Panc1 (cell line): ENCODE data around the gene OR13G1. TPM values are rescaled to one million over a fixed set of nuclear protein-coding genes. Genes with fewer than 3 reads are reported as not detected.

Source experiments
- ATAC-seq: fragments of 200-7000 bp; cut with Tn5 transposase; 2 replicates; pipeline ENCODE4 v1.9.1; 2020; ENCODE audit warnings: mild to moderate bottlenecking, moderate library complexity
- BruUV-seq: library from RNA; stranded (reverse); fragments of 400-500 nt; replicated peaks from 2 replicates; lab custom pipeline; 2021; lab: Mats Ljungman, UMichigan
- CTCF ChIA-PET: fragments of 300-600 bp; sonication (Branson Sonifier 250); formaldehyde crosslinking; loops from one replicate; lab custom pipeline; 2022; ENCODE audit warnings: antibody characterized with exemption; lab: Charles Lee
- POLR2A ChIA-PET: fragments of 300-600 bp; sonication (Branson Sonifier 250); formaldehyde crosslinking; loops from one replicate; lab custom pipeline; 2022; ENCODE audit warnings: antibody characterized with exemption; lab: Charles Lee
- DNase-seq: peaks from one replicate; pipeline ENCODE4 v3.0.0-alpha.2; 2010; ENCODE audit warnings: low read depth, low spot score
- H3K27ac ChIP-seq: 2 replicates; pipeline ENCODE4 v1.5.1; 2011; ENCODE audit warnings: mild to moderate bottlenecking, low read length, inconsistent platforms
- H3K27me3 ChIP-seq: fragments of 200-500 bp; sonication (Bioruptor generic); 2 replicates; pipeline ENCODE4 v1.6.0; 2014; ENCODE audit warnings: low read length, inconsistent platforms; ENCODE audit not compliant: control insufficient read depth, insufficient read depth
- H3K36me3 ChIP-seq: fragments of 200-500 bp; sonication (Bioruptor generic); 2 replicates; pipeline ENCODE4 v1.5.1; 2014; ENCODE audit warnings: inconsistent platforms, mild to moderate bottlenecking, low read length, moderate library complexity; ENCODE audit not compliant: control insufficient read depth, insufficient read depth
- H3K4me1 ChIP-seq: 2 replicates; pipeline ENCODE4 v1.5.1; 2011; ENCODE audit warnings: inconsistent platforms, mild to moderate bottlenecking, low read length, moderate library complexity; ENCODE audit not compliant: control insufficient read depth, insufficient read depth
- H3K4me3 ChIP-seq, 2 experiments: 2 replicates each; pipeline ENCODE4 v1.5.1; 2011 to 2012; ENCODE audit warnings: low read depth in 2 of 2, low read length in 2 of 2, mild to moderate bottlenecking in 2 of 2, inconsistent platforms in 1 of 2, moderate library complexity in 1 of 2
- H3K9me3 ChIP-seq: fragments of 200-500 bp; sonication (Bioruptor generic); 2 replicates; pipeline ENCODE4 v1.5.1; 2014; ENCODE audit warnings: low read depth, mild to moderate bottlenecking, inconsistent platforms, low read length, moderate library complexity; ENCODE audit not compliant: control insufficient read depth, insufficient read depth
- POLR2AphosphoS5 ChIP-seq: IDR thresholded peaks from 2 replicates; pipeline ENCODE4 v1.6.1; 2012; ENCODE audit warnings: mild to moderate bottlenecking, low read depth, low read length, moderate library complexity
- REST ChIP-seq, 2 experiments: IDR thresholded peaks; 2 replicates each; pipeline ENCODE4 v1.6.1; 2011 to 2012; ENCODE audit warnings: low read depth in 2 of 2, control low read depth in 1 of 2, low read length in 1 of 2, mild to moderate bottlenecking in 1 of 2, moderate library complexity in 1 of 2; ENCODE audit not compliant: insufficient read depth in 1 of 2
- SIN3A ChIP-seq: IDR thresholded peaks from 2 replicates; pipeline ENCODE4 v1.6.1; 2012; ENCODE audit warnings: low read depth, mild to moderate bottlenecking, low read length, moderate library complexity, borderline replicate concordance; ENCODE audit not compliant: insufficient read depth
- TCF7L2 ChIP-seq: IDR thresholded peaks from 2 replicates; pipeline ENCODE4 v1.6.1; 2011; ENCODE audit warnings: mild to moderate bottlenecking, low read depth, low read length, inconsistent platforms
- in situ Hi-C: cut with HindIII; loops from 2 replicates; pipeline ENCODE4 v1.10.0; 2016; ENCODE audit warnings: low sequenced_read_pairs, low pct_unique_long_range_greater_than_20kb
- intact Hi-C: fragments of 100-400 bp; cut with micrococcal nuclease; formaldehyde crosslinking; loops from one replicate; pipeline ENCODE4 v1.10.0; 2022; ENCODE audit not compliant: unreplicated experiment
- total RNA-seq: library from RNA; stranded (reverse); gene quantifications from one replicate; pipeline ENCODE4 v1.2.1, GENCODE V29; 2021; ENCODE audit not compliant: unreplicated experiment
- TF ChIP-seq, protein P1 (sequence below): fragments of 450-650 bp; IDR thresholded peaks from 2 replicates; pipeline ENCODE4 v1.5.1; 2017; ENCODE audit warnings: mild to moderate bottlenecking

The OR13G1 gene
- total RNA-seq, 1 experiment from 2014 or later, result not detected

DNA sequence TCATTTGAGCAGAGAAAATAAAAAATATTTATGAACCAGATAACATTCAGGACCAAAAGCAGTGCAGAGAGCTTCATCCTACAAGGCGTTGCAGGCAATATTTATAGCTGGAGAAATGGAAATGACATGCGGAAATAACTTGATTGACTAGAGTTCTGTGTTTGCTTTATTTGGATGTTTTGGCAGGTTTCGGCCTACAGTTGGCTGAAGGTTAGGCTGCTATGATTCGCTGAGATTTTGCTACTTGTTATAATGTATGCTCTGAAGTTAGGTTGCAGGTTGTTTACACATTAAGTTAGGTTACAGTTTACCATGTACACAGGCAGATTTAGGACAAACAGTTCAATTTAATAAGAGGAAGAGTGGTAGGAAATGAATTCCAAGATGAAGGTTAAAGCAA, 632 bp upstream of the OR13G1 start:
- Histone ChIP-seq H3K36me3 (no peaks in the 10 kb centered on the region), H3K27me3 (no peaks in the 10 kb centered on the region), H3K4me3 (no peak overlapping the region), H3K4me1 (no peaks in the 10 kb centered on the region), H3K9me3 (no peaks in the 10 kb centered on the region), H3K27ac (no peak overlapping the region)
- no peak for ATAC-seq
- DNase-seq, result no peak
- no TSS peak for BruUV-seq
- CTCF ChIA-PET, result no interaction called here
- intact Hi-C loops, result loop anchor here (10.0 kb wide), 2 partner anchors 555 to 945 kb away; partner anchors contain the start of gene OR2M4
- TF ChIP-seq REST (IDR thresholded peaks at IDR 0.05; ENCODE audit: insufficient read depth in 1 of 2, low read depth in 2 of 2, low read length in 1 of 2) (no peak), TCF7L2 (no peak), SIN3A (no peak), POLR2AphosphoS5 (no peak)
- TF ChIP-seq, protein P1, sequence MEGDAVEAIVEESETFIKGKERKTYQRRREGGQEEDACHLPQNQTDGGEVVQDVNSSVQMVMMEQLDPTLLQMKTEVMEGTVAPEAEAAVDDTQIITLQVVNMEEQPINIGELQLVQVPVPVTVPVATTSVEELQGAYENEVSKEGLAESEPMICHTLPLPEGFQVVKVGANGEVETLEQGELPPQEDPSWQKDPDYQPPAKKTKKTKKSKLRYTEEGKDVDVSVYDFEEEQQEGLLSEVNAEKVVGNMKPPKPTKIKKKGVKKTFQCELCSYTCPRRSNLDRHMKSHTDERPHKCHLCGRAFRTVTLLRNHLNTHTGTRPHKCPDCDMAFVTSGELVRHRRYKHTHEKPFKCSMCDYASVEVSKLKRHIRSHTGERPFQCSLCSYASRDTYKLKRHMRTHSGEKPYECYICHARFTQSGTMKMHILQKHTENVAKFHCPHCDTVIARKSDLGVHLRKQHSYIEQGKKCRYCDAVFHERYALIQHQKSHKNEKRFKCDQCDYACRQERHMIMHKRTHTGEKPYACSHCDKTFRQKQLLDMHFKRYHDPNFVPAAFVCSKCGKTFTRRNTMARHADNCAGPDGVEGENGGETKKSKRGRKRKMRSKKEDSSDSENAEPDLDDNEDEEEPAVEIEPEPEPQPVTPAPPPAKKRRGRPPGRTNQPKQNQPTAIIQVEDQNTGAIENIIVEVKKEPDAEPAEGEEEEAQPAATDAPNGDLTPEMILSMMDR, result no peak
- in situ Hi-C loops, result no loop called here
- POLR2A ChIA-PET, result no interaction called here

DNA sequence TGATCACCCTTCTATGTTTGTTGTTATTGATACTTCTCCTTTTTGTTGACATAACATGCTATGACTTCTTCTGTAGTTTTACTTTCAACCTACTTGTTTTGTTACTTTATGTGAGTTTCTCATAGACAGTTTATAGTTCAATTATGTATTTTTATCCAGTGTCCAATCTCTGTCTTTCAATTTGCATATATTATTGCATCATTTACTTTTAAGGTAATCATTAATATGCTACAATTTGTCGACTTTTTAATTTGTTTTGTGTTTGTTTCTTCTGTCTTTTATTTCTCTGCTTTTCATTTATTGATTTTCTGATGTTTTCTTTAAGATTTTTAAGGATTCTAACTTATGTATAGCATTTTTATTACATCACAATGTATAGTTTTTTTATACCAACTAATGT, 10.3 kb downstream of the OR13G1 start:
- CTCF ChIA-PET, result no interaction called here
- no peaks in the 10 kb centered on the region for H3K36me3 ChIP-seq
- no TSS peak for BruUV-seq
- ATAC-seq (no peak), DNase-seq (no peak)
- H3K4me3 ChIP-seq, result no peak overlapping the region
- POLR2A ChIA-PET, result no interaction called here
- H3K27ac ChIP-seq, result no peak overlapping the region
- TF ChIP-seq, protein P1, result no peak
- no peak for TF ChIP-seq REST (IDR thresholded peaks at IDR 0.05; ENCODE audit: insufficient read depth in 1 of 2, low read depth in 2 of 2, low read length in 1 of 2)
- TF ChIP-seq SIN3A, result no peak
- TF ChIP-seq TCF7L2, result no peak
- no peak for TF ChIP-seq POLR2AphosphoS5
- in situ Hi-C loops (no loop called here), intact Hi-C loops (no loop called here)
- H3K27me3 ChIP-seq, result no peaks in the 10 kb centered on the region
- peaks cover under 1% of the 10 kb centered on the region; the same call in 1 of the 2 replicates for H3K9me3 ChIP-seq
- no peaks in the 10 kb centered on the region for H3K4me1 ChIP-seq
